ENCODE measurements around the gene CDKAL1.

Gene CDKAL1

GRCh38 chr6:21048047-21048446, 513.8 kb downstream of the CDKAL1 start:
- no peak for TF ChIP-seq FOXP2 (optimal IDR thresholded peaks at IDR 0.05; ENCODE audit: borderline replicate concordance, extremely low read depth, extremely low read length, insufficient read depth)
- TF ChIP-seq REST (IDR thresholded peaks at IDR 0.05; ENCODE audit: insufficient read depth in 1 of 2, low read depth in 2 of 2, low read length in 2 of 2), result no peak
- TF ChIP-seq POLR2AphosphoS5 (IDR thresholded peaks at IDR 0.05; ENCODE audit: low read depth, low read length), result no peak
- TF ChIP-seq TAF1 (IDR thresholded peaks at IDR 0.05; ENCODE audit: borderline replicate concordance, insufficient read depth, low read length), result no peak
- no peak for TF ChIP-seq SIN3A (IDR thresholded peaks at IDR 0.05; ENCODE audit: borderline replicate concordance, insufficient read depth, low read length)

- TF ChIP-seq TAF1 (IDR thresholded peaks at IDR 0.05; ENCODE audit: borderline replicate concordance, insufficient read depth, low read length) (no peak), REST (IDR thresholded peaks at IDR 0.05; ENCODE audit: insufficient read depth in 1 of 2, low read depth in 2 of 2, low read length in 2 of 2) (no peak)
Observed at GRCh38 chr6:21049148-21049547, 514.9 kb downstream of the CDKAL1 start.

GRCh38 chr6:21049572-21049971, 515.3 kb downstream of the CDKAL1 start:
- TF ChIP-seq POLR2AphosphoS5 (IDR thresholded peaks at IDR 0.05; ENCODE audit: low read depth, low read length), result no peak
- no peak for TF ChIP-seq SIN3A (IDR thresholded peaks at IDR 0.05; ENCODE audit: borderline replicate concordance, insufficient read depth, low read length)
- no peak for TF ChIP-seq FOXP2 (optimal IDR thresholded peaks at IDR 0.05; ENCODE audit: borderline replicate concordance, extremely low read depth, extremely low read length, insufficient read depth)
- TF ChIP-seq TAF1 (IDR thresholded peaks at IDR 0.05; ENCODE audit: borderline replicate concordance, insufficient read depth, low read length), result no peak
- TF ChIP-seq REST (IDR thresholded peaks at IDR 0.05; ENCODE audit: insufficient read depth in 1 of 2, low read depth in 2 of 2, low read length in 2 of 2), result no peak

- TF ChIP-seq TAF1 (IDR thresholded peaks at IDR 0.05; ENCODE audit: borderline replicate concordance, insufficient read depth, low read length), result no peak
- no peak for TF ChIP-seq POLR2AphosphoS5 (IDR thresholded peaks at IDR 0.05; ENCODE audit: low read depth, low read length)
- no peak for TF ChIP-seq FOXP2 (optimal IDR thresholded peaks at IDR 0.05; ENCODE audit: borderline replicate concordance, extremely low read depth, extremely low read length, insufficient read depth)
- no peak for TF ChIP-seq REST (IDR thresholded peaks at IDR 0.05; ENCODE audit: insufficient read depth in 1 of 2, low read depth in 2 of 2, low read length in 2 of 2)
- TF ChIP-seq SIN3A (IDR thresholded peaks at IDR 0.05; ENCODE audit: borderline replicate concordance, insufficient read depth, low read length), result no peak
Observed at GRCh38 chr6:21050935-21051334, 516.7 kb downstream of the CDKAL1 start.

- TF ChIP-seq SIN3A (IDR thresholded peaks at IDR 0.05; ENCODE audit: borderline replicate concordance, insufficient read depth, low read length), result no peak
- TF ChIP-seq REST (IDR thresholded peaks at IDR 0.05; ENCODE audit: insufficient read depth in 1 of 2, low read depth in 2 of 2, low read length in 2 of 2), result no peak
- no peak for TF ChIP-seq TAF1 (IDR thresholded peaks at IDR 0.05; ENCODE audit: borderline replicate concordance, insufficient read depth, low read length)
- no peak for TF ChIP-seq FOXP2 (optimal IDR thresholded peaks at IDR 0.05; ENCODE audit: borderline replicate concordance, extremely low read depth, extremely low read length, insufficient read depth)
- TF ChIP-seq POLR2AphosphoS5 (IDR thresholded peaks at IDR 0.05; ENCODE audit: low read depth, low read length), result no peak
Observed at GRCh38 chr6:21051777-21052176, 517.5 kb downstream of the CDKAL1 start.
